Neural crest cell (in vitro differentiated cells): ENCODE results near the gene ST6GALNAC5. TPM values are rescaled to one million over a fixed set of nuclear protein-coding genes. Genes with fewer than 3 reads are reported as not detected.

Experiments used
- DNase-seq: peaks from one replicate; pipeline ENCODE4 v3.0.0; 2021; ENCODE audit warnings: low read depth, mixed read lengths, low spot score
- H3K27ac Mint-ChIP-seq: one replicate; pipeline ENCODE4 v1.8.0; 2021; ENCODE audit warnings: mild to moderate bottlenecking, mixed read lengths; ENCODE audit not compliant: unreplicated experiment
- H3K27me3 Mint-ChIP-seq: 2 replicates; pipeline ENCODE4 v1.8.0; 2021; ENCODE audit warnings: low read depth, mild to moderate bottlenecking, mixed read lengths
- H3K36me3 Mint-ChIP-seq: 2 replicates; pipeline ENCODE4 v1.8.0; 2021; ENCODE audit warnings: low read depth, mild to moderate bottlenecking, mixed read lengths
- H3K4me1 Mint-ChIP-seq: 2 replicates; pipeline ENCODE4 v1.8.0; 2021; ENCODE audit warnings: mixed read lengths
- H3K4me3 Mint-ChIP-seq: one replicate; pipeline ENCODE4 v1.8.0; 2021; ENCODE audit warnings: mild to moderate bottlenecking, mixed read lengths
- H3K9me3 Mint-ChIP-seq: 2 replicates; pipeline ENCODE4 v1.8.0; 2021; ENCODE audit warnings: mixed read lengths
- CTCF ChIP-seq: fragments of 200-600 bp; sonication (generic); conservative IDR thresholded peaks from 2 replicates; pipeline ENCODE4 v1.5.0; 2021; ENCODE audit warnings: antibody characterized with exemption, mild to moderate bottlenecking
- total RNA-seq: library from RNA; stranded (reverse); gene quantifications from 2 replicates; pipeline ENCODE4 v1.2.1, GENCODE V29; 2021

ST6GALNAC5 gene
- total RNA-seq, 1 donor from 2014 or later: 45.6 TPM

DNA sequence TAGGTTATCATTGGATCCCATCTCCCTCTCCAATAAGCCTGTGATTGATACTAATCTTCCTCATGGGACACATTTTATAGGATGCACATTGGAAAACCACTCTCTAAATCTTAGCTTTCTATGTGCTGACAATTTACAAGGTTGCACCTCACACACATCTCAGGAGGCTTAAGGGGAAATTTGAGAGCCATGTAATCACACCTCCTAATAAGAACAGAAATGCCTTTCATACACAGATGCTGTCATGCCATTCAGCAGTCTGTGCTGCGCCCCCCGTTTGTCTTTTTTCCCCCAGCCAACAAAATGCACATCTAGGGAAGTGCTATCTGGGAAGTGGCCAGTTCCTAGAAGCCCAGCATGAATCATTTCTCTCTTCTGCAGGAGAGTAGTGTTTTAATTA is 154.5 kb downstream of the ST6GALNAC5 start:
- Mint-ChIP-seq H3K27ac (no peak overlapping the region), H3K4me3 (no peak overlapping the region), H3K27me3 (no peaks in the 10 kb centered on the region), H3K36me3 (no peaks in the 10 kb centered on the region), H3K4me1 (peaks cover 58% of the 10 kb centered on the region), H3K9me3 (no peaks in the 10 kb centered on the region)
- no peak for TF ChIP-seq CTCF
- no peak for DNase-seq

- H3K27me3 Mint-ChIP-seq: no peaks in the 10 kb centered on the region
- TF ChIP-seq CTCF: no peak
- H3K9me3 Mint-ChIP-seq: no peaks in the 10 kb centered on the region
- DNase-seq: no peak
- no peak overlapping the region for H3K27ac Mint-ChIP-seq
- H3K36me3 Mint-ChIP-seq: no peaks in the 10 kb centered on the region
- H3K4me3 Mint-ChIP-seq: no peak overlapping the region
- peaks cover 59% of the 10 kb centered on the region for H3K4me1 Mint-ChIP-seq
Observed at GRCh38 chr1:77024500-77024899, 157.2 kb downstream of the ST6GALNAC5 start.

DNA sequence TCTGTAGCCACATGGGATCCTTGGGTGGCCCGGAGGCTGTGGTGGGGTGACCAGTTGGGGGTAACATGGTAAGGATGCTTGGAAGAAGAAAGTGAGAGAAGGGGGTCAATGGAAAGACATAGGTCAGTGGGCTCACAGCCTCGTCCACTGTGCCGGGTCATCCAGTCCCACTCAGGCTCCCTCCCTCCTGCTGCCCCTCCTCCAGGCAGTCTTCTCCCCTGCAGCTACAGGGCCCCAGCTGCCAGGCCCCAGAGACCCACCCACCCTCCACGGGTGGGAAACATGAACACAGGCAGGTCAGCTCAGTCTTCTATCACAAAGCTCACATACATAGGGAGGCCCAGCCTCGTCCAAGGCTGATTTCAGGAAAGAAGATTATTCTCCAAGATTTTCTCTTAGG is 158.3 kb downstream of the ST6GALNAC5 start:
- no peaks in the 10 kb centered on the region for H3K9me3 Mint-ChIP-seq
- H3K27me3 Mint-ChIP-seq: no peaks in the 10 kb centered on the region
- no peak overlapping the region for H3K4me3 Mint-ChIP-seq
- no peak for DNase-seq
- no peaks in the 10 kb centered on the region for H3K36me3 Mint-ChIP-seq
- TF ChIP-seq CTCF: no peak
- no peak overlapping the region for H3K27ac Mint-ChIP-seq
- peaks cover 64% of the 10 kb centered on the region for H3K4me1 Mint-ChIP-seq

DNA sequence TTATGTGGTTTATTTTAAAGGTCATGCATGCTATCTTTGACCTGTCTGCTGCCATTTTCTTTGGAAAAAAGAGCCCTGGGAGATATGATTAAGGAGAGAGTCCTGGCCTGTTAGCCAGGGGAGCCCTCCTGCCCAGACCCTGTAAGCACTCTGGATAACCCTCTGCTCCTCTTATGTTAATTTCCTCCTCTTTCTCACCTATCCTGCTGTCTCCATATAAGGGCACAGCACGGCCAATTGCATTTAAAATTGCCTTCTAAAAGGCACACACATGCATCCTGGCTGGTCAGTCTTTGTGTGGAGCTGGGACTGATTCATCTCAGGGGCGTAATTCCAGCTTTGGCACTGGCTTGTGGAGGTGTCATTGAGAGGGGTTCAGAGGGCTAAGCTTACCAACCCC is 158.9 kb downstream of the ST6GALNAC5 start:
- H3K9me3 Mint-ChIP-seq: no peaks in the 10 kb centered on the region
- peaks cover 64% of the 10 kb centered on the region for H3K4me1 Mint-ChIP-seq
- no peaks in the 10 kb centered on the region for H3K36me3 Mint-ChIP-seq
- no peak for TF ChIP-seq CTCF
- peak overlapping the region; percentile 54 for H3K4me3 Mint-ChIP-seq
- peak overlapping the region; percentile 29 for H3K27ac Mint-ChIP-seq
- H3K27me3 Mint-ChIP-seq: no peaks in the 10 kb centered on the region
- no peak for DNase-seq

GRCh38 chr1:77026640-77027039 is 159.4 kb downstream of the ST6GALNAC5 start:
- Mint-ChIP-seq H3K36me3 (no peaks in the 10 kb centered on the region), H3K27ac (no peak overlapping the region), H3K27me3 (no peaks in the 10 kb centered on the region), H3K4me3 (no peak overlapping the region), H3K4me1 (peaks cover 60% of the 10 kb centered on the region), H3K9me3 (no peaks in the 10 kb centered on the region)
- DNase-seq: no peak
- TF ChIP-seq CTCF: no peak

GRCh38 chr1:77027847-77028246 is 160.6 kb downstream of the ST6GALNAC5 start:
- no peaks in the 10 kb centered on the region for H3K9me3 Mint-ChIP-seq
- H3K27ac Mint-ChIP-seq: peak overlapping the region; percentile 55
- no peak for DNase-seq
- H3K4me3 Mint-ChIP-seq: peak overlapping the region; percentile 11
- TF ChIP-seq CTCF: no peak
- H3K36me3 Mint-ChIP-seq: no peaks in the 10 kb centered on the region
- peaks cover 69% of the 10 kb centered on the region for H3K4me1 Mint-ChIP-seq
- no peaks in the 10 kb centered on the region for H3K27me3 Mint-ChIP-seq
